Activated gamma-delta T cell (primary cell): Measurements from ENCODE around the gene SEL1L3.

Experiments used
- DNase-seq: peaks from one replicate; lab custom pipeline; 2025; lab: John Stamatoyannopoulos, UW

Gene SEL1L3

GRCh38 chr4:25818371-25818871, 44.4 kb downstream of the SEL1L3 start:
- DNase-seq, result no peak

DNA sequence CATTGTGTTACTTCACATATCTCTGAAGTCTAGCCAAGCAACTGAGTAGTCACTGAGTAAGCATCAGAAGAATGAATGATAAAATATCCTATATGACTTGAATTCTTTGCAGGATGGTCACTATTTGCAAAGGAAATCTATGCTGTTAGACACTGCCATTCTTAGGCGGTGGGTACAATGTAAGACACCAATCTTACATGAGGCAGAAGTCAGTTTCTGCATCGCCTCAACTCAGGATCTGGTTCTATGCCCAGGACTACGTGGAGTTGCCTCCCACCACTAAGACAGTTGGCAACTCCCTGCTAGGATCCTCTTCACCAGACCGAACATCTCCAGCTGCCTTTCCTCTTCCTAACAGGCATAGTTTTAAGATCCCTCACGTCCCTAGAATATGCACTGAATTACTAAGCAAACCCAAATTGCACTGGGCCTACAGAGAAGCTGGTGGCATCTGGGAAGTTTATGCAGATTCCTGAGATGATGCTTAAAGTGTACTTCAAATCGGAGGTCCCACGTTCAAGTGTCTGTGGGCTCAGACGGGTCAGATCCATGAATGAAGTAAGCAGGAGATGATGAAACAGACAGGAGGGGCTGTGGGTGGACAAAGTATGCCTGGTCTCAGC, 45.6 kb downstream of the SEL1L3 start:
- no peak for DNase-seq

DNA sequence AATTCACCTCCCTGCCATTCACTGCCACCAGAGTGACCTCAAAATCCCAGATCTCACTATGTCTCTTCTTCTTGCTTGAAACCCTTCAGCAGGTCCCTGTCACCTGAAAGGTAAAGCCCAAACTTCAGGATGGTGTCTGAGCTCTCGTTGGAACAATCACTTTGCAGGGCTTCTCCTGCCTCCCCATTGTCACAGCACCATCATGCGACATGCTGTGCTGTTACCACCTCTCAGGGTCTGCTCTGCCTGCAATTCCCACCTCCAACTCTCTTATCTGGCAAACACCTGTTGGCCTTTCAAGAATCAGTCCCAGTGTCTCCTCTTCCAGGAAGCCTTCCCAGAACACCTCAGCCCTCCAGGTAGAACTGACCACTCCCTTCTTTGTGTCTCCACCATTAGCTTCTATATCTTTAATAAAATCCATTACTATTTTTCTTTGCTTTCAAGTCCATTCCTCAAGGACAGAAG, 46.2 kb downstream of the SEL1L3 start:
- DNase-seq, result no peak

GRCh38 chr4:25815586-25815985, 47.2 kb downstream of the SEL1L3 start:
- DNase-seq, result no peak

- DNase-seq, result no peak
Observed at GRCh38 chr4:25814301-25815136, 48.3 kb downstream of the SEL1L3 start.

DNA sequence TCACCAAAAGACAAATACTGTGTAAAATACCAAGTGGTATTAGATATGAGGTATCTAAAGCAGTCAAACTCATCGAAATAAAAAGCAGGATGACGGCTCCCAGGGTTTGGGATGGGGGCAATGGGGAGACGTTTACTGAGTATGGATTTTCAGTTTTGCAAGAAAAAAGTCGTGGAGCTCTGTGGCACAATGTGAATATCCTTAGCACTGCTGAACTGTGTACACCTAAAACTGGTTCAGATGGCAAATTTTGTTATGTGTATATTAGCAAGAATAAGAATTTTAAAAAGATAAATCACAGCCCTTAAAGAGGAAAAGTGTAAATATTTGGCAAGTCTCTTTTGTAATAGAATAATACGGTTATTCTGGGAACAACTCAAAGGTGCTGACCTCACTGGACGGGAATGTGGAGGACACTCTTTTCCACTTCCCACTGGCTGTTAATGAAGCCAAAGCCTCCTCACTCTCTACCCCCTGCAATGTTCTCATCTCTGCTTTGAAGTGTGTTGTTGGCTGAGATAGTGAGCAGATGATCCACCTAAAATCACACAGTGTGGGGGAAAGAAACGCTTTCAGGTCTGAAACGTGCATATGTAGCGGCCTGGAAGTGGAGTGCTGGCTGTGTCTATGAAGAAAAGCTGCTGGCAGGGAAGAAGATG, 49.2 kb downstream of the SEL1L3 start:
- DNase-seq, result no peak

GRCh38 chr4:25811841-25812240, 50.9 kb downstream of the SEL1L3 start:
- no peak for DNase-seq

DNA sequence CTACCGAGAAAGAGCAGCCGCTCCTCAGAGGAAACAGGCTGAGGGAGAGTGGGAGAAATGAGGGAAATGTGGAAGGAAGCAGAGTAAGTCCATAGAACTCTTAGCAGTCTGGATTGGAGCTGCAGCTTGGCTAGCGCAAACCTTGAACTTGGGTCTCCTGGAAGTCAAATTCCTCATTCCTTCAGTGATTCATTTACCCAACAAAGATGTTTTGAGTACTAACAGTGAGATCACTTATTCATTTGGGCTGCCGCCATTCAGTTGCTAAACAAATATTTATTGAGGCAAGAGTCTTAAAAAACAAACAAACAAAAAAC, 51.5 kb downstream of the SEL1L3 start:
- no peak for DNase-seq

- DNase-seq, result no peak
Observed at GRCh38 chr4:25810461-25811373, 52.1 kb downstream of the SEL1L3 start.

DNA sequence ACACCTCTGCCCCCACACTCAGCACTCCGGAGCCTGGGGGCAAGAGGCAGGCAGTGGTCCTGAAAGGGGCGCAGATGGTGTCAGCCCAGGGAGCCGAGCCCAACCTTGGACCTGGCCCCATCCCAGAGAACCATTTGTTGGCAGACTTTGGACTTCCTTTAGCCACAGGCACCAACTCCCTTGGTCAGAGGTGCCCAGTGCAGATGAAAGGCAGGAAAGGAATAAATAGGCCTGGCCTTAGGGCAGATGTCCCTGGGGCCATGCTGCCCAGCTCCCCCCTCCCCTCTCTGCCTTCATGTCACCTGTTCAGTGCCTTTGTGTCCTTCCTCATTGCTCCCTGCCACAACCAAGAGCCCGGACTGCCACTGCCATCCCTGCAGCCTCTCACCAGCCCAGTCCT, 52.8 kb downstream of the SEL1L3 start:
- DNase-seq, result no peak

- DNase-seq, result no peak
Observed at GRCh38 chr4:25807102-25807728, 55.6 kb downstream of the SEL1L3 start.

DNA sequence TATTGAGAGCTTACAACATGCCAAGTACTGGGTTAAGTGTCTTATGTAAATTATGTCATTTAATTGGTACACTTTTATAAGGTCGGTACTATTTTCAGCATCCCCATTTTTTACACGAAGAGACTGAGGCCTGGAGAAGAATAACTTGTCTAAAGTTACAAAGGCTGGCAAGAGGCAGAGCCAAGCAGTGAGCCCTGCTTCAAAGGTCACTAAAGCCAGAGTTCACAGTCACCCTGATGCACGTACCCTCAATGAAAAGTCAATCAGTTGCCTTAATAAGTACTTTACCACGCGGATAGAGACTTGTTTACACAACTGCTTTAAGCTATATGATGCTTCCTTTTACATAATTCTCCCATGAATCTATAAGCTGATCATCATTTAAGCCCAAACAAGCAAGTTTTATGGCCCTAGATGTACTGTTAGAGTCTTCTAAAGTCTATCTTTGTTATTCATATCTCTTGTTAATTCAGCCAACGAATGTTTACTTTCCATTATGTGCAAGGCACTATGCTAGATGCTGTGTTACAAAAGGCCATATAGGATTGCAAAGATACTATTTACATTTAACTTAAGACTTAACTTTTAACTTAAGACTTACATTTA, 57.4 kb downstream of the SEL1L3 start:
- no peak for DNase-seq

DNA sequence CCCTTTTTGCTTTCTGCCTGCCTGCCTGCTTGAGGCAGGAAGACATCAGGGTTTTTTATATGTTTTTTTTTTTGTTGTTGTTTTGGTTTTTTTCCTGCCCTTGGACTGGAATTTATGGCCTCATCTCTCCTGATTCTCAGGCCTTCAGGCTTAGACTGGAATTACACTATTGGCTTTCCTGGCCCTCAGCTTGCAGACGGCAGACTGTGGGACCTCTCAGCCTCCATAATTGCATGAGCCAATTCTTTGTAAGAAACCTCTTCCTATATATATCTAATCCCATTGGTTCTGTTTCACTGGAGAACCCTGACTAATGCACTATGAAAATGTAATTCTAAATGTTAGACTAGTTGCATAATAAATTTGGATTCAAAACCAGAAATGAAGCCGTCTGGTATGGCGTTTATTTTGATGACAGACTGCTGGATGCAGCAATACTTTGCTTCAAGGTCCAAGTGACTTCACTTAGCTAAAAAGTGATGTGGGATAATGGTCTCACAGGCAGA, 59.0 kb downstream of the SEL1L3 start:
- no peak for DNase-seq

GRCh38 chr4:25801594-25801993, 61.2 kb downstream of the SEL1L3 start:
- no peak for DNase-seq

GRCh38 chr4:25800245-25800644, 62.5 kb downstream of the SEL1L3 start:
- DNase-seq, result no peak

GRCh38 chr4:25799522-25799921, 63.3 kb downstream of the SEL1L3 start:
- no peak for DNase-seq

- no peak for DNase-seq
Observed at GRCh38 chr4:25797136-25797535, 65.7 kb downstream of the SEL1L3 start.

DNA sequence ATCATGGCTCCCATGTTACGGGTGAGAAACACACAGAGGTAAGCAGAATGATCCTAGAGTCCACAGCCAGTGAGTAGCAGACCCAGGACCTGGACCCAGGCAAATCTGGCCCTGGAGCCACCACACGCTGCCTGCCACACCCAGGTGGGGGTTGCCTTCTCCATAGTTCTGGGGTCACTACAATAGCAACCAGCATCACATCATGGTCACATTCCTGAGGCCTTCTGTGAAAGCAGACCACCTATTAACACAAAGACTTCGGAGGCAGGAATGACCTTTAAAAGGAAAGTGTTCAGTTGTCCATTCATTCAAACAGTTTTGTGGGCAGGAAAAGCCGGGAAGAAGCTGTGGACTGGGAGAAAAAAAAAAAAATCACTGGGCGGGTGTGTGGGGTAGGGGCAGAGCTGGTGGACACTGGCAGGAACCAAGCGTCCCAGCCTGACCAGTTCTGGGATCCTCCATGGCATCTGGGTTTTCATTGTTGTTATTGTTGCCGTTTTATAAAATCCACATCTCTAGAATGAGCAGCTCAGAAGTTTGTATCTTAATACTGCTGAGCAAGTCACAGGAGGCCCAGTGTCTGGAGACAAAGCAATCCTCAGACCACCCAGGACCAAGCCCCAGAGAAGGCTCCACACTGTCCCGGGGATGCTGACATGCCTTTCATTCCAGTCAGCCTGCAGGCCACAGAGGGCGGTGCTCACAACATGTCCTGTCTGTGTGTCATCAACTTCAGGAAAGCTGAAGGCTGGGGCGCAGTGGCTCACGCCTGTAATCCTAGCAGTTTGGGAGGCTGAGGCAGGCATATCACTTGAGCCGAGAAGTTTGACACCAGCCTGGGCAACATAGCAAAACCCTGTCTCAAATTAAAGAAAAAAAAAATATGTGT, 67.0 kb downstream of the SEL1L3 start:
- no peak for DNase-seq

- no peak for DNase-seq
Observed at GRCh38 chr4:25795091-25795490, 67.7 kb downstream of the SEL1L3 start.

DNA sequence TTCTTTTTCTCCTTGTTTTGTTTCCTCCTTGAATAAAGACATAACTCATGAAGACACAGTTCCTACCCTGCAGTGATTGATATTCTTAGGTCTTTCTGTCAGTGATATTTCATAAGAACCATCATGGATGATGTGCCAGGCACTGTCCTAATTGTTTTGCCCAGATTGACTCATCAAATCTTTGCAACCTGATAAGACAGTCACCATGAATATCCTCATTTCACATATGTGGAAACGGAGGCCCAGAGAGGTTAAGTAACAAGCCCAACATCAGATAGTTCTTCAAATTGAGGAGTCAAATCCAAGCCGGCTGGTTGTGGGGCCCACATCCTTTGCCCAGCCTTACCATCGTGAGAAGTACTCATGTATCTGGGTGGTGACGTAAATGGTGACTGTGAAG, 69.9 kb downstream of the SEL1L3 start:
- no peak for DNase-seq
